ENCODE data around the gene RNF149. TPM values are rescaled to one million over a fixed set of nuclear protein-coding genes. Genes with fewer than 3 reads are reported as not detected.
A peak's percentile ranks its signal among the peaks of the same experiment; 100 is the strongest.

RNF149 gene
- total RNA-seq, 1 experiment from 2014 or later, result 40.2 TPM

DNA sequence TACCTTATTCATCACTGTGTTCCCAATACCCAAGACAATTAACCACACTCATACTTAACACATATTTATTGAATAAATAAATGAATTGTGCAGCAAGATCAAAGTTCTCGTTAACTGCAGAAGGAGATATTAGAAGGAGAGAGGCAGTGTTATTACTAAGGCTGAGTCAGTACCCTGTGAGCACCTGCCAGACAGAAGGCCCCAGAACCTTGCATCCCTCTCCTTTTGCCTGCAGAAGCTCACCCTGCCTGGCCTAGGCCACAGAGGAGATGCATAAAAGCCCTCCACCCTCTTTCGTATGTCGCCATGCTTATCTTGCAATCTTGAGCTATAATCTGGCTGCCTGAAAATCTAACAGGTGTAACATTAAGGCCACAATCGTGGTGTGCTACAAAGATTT, 20.5 kb upstream of the RNF149 start:
- DNase-seq (ENCODE audit: low read depth, low spot score), result no peak
- CTCF ChIA-PET, result interaction anchor here (1.3 kb wide), 1 partner anchor 13 kb away, joined by 4 read pairs; no protein-coding TSS in a partner anchor

More for the DNA sequence above, 20.5 kb upstream of the RNF149 start:
- ATAC-seq, result no peak
- Histone ChIP-seq H3K4me1 (ENCODE audit: control insufficient read depth in 1 of 2, insufficient read depth in 2 of 2, low read length in 2 of 2) (peaks cover 11 to 18% of the 10 kb centered on the region in 2 experiments; a peak in 3 of 4 replicates), H3K4me3 (replicated peaks in 1 of 2; ENCODE audit: low read depth in 1 of 2, low read length in 2 of 2) (no peak overlapping the region), H2AFZ (ENCODE audit: low read depth, low read length, poor library complexity, severe bottlenecking) (no peak overlapping the region), H3K9me2 (ENCODE audit: insufficient read depth) (no peaks in the 10 kb centered on the region), H3K9me3 (ENCODE audit: control insufficient read depth in 1 of 2, insufficient read depth in 1 of 2, low read depth in 1 of 2, low read length in 2 of 2) (peaks cover 0 to 7% of the 10 kb centered on the region in 2 experiments; a peak in 2 of 4 replicates), H3K9ac (ENCODE audit: low read length) (no peak overlapping the region), H3K27ac (ENCODE audit: low read depth, low read length) (no peak overlapping the region), H3K36me3 (ENCODE audit: control insufficient read depth in 1 of 2, insufficient read depth in 2 of 2, low read length in 2 of 2) (no peaks in the 10 kb centered on the region), H3K79me2 (ENCODE audit: insufficient read depth, low read length) (no peaks in the 10 kb centered on the region), H4K20me1 (ENCODE audit: insufficient read depth) (no peaks in the 10 kb centered on the region), H3K27me3 (ENCODE audit: insufficient read depth, low read length) (no peaks in the 10 kb centered on the region), H3K4me2 (ENCODE audit: low read length) (peak overlapping the region; percentile 50; the same call in 1 of the 2 replicates)
- ChIA-PET POLR2A (no interaction called here), RAD21 (ENCODE audit: low non-redundant PET in 1 of 2, low total read pairs in 2 of 2, uncharacterized antibody in 2 of 2, unreplicated experiment in 2 of 2) (no interaction called here)
- TF ChIP-seq CBX3 (IDR thresholded peaks at IDR 0.05; ENCODE audit: low read depth) (no peak), JUND (IDR thresholded peaks at IDR 0.05) (no peak), EZH2phosphoT487 (IDR thresholded peaks at IDR 0.05; ENCODE audit: borderline replicate concordance) (no peak), SRF (IDR thresholded peaks at IDR 0.05; ENCODE audit: low read depth) (no peak), REST (IDR thresholded peaks at IDR 0.05; ENCODE audit: low read depth) (no peak), SIN3A (IDR thresholded peaks at IDR 0.05; ENCODE audit: low read depth) (no peak), ZNF274 (IDR thresholded peaks at IDR 0.05; ENCODE audit: low read depth, low read length) (no peak), EZH2 (IDR thresholded peaks at IDR 0.05) (no peak), EGR1 (IDR thresholded peaks at IDR 0.05; ENCODE audit: low read depth) (no peak), CEBPB (IDR thresholded peaks at IDR 0.05; ENCODE audit: low read depth) (no peak), SP1 (IDR thresholded peaks at IDR 0.05; ENCODE audit: low read depth) (no peak), RAD21 (IDR thresholded peaks at IDR 0.05; ENCODE audit: low read depth) (no peak), POLR2A (IDR thresholded peaks at IDR 0.05; ENCODE audit: borderline replicate concordance, extremely low read depth, insufficient read depth, insufficient read length) (no peak)
- TF ChIP-seq, protein P1, sequence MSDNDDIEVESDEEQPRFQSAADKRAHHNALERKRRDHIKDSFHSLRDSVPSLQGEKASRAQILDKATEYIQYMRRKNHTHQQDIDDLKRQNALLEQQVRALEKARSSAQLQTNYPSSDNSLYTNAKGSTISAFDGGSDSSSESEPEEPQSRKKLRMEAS (IDR thresholded peaks at IDR 0.05), result no peak
- TF ChIP-seq, protein P2, sequence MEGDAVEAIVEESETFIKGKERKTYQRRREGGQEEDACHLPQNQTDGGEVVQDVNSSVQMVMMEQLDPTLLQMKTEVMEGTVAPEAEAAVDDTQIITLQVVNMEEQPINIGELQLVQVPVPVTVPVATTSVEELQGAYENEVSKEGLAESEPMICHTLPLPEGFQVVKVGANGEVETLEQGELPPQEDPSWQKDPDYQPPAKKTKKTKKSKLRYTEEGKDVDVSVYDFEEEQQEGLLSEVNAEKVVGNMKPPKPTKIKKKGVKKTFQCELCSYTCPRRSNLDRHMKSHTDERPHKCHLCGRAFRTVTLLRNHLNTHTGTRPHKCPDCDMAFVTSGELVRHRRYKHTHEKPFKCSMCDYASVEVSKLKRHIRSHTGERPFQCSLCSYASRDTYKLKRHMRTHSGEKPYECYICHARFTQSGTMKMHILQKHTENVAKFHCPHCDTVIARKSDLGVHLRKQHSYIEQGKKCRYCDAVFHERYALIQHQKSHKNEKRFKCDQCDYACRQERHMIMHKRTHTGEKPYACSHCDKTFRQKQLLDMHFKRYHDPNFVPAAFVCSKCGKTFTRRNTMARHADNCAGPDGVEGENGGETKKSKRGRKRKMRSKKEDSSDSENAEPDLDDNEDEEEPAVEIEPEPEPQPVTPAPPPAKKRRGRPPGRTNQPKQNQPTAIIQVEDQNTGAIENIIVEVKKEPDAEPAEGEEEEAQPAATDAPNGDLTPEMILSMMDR (IDR thresholded peaks at IDR 0.05 in 2 of 3, conservative IDR thresholded peaks at IDR 0.05 in 1 of 3; ENCODE audit: borderline replicate concordance in 1 of 3, insufficient read depth in 1 of 3, low read depth in 2 of 3, low read length in 2 of 3), result no peak
- intact Hi-C loops (cut with micrococcal nuclease), result no loop called here
- BruUV-seq (replicated peaks), result no TSS peak

Measured in HCT116 (cell line).